Right lobe of liver (tissue), 4 donors: ENCODE results near the gene GRIK2.

Experiments
- POLR2A ChIP-seq: fragments of 450-650 bp; IDR thresholded peaks from one replicate; pipeline ENCODE4 v1.6.1; 2017; ENCODE audit warnings: antibody characterized with exemption, mild to moderate bottlenecking
- TF ChIP-seq, protein P1 (sequence below), 4 donors: fragments of 200-600 bp in 3 of 4; fragments of 450-650 bp in 1 of 4; IDR thresholded peaks; one replicate each; pipeline versions ENCODE4 v1.5.1 to v1.8.0; 2016 to 2022; ENCODE audit warnings: antibody characterized with exemption in 4 of 4, mild to moderate bottlenecking in 2 of 4
- donor health status: DM: no; HTN: no; CAD: no.
- donor health status: DM: no; HTN: no; CAD: no.
- donor health status: DM: no; HTN: yes; CAD: no.

DNA sequence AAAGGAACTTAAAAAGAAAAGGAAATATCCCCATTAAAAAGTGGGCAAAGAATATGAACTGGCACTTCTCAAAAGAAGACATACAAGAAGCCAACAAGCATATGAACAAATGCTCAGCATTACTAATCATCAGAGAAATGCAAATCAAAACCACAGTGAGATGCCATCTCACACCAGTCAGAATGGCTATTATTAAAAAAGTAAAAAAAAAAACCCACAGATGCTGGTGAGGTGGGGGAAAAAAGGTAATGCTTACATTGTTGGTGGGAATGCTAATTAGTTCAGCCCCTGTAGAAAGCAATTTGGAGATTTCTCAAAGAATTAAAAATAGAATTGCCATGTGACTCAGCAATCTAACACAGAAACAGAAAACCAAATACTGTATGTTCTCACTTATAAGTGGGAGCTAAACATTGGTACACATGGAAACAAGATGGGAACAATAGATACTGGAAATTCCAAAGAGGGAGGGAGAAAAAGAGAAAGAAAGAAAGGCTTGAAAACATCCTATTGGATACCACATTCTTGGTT lies 437.1 kb downstream of the GRIK2 start:
- TF ChIP-seq, protein P1, sequence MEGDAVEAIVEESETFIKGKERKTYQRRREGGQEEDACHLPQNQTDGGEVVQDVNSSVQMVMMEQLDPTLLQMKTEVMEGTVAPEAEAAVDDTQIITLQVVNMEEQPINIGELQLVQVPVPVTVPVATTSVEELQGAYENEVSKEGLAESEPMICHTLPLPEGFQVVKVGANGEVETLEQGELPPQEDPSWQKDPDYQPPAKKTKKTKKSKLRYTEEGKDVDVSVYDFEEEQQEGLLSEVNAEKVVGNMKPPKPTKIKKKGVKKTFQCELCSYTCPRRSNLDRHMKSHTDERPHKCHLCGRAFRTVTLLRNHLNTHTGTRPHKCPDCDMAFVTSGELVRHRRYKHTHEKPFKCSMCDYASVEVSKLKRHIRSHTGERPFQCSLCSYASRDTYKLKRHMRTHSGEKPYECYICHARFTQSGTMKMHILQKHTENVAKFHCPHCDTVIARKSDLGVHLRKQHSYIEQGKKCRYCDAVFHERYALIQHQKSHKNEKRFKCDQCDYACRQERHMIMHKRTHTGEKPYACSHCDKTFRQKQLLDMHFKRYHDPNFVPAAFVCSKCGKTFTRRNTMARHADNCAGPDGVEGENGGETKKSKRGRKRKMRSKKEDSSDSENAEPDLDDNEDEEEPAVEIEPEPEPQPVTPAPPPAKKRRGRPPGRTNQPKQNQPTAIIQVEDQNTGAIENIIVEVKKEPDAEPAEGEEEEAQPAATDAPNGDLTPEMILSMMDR (IDR thresholded peaks at IDR 0.05) = no peak
- no peak for TF ChIP-seq POLR2A
